ENCODE results near the gene ISG20L2.

ISG20L2 gene

DNA sequence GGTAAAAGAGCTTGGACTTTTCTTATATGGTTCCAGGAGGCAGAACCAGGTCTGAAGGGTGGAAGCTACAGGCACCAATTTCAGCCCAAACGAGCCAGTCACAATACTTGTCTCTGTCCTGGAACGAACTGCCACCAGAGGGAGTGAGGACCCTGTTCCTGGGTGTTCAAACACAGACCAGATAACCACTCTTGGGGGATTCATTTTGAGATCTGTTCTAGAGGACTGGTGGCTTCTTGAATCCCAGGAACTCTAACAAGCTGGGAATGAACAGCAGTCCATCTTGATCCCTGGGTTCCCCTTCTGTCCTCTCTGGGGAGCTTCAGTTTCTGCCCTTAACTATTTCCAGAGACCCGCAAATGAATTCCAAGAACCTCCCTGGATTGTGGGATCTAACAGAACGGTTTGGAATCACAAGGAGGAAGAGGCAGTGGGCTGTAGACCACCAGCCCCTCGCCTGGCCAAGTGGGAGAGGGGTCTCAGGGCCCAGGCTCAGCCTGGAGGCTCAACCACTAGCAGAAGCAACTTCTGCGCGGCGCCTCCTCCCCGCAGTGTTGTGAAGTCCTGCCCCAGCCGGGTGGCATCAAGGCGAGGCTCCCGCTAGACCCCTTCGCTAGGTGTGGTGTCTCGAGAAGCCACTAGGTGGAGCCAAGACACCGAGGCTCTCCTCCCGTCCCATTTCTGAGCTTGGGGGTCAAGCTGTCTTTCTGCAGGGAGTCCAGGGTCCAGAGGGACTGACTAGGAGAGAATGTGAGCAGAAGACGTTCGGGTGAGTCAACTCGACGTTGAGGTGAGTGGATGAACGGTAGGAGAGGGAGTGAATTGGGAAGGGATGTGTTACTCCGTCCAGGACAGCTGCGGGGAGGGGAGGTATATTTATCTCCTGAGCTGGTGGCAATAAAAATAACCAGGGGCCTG, 39.3 kb downstream of the ISG20L2 start:
- no peak for DNase-seq (ENCODE audit: low spot score)

DNA sequence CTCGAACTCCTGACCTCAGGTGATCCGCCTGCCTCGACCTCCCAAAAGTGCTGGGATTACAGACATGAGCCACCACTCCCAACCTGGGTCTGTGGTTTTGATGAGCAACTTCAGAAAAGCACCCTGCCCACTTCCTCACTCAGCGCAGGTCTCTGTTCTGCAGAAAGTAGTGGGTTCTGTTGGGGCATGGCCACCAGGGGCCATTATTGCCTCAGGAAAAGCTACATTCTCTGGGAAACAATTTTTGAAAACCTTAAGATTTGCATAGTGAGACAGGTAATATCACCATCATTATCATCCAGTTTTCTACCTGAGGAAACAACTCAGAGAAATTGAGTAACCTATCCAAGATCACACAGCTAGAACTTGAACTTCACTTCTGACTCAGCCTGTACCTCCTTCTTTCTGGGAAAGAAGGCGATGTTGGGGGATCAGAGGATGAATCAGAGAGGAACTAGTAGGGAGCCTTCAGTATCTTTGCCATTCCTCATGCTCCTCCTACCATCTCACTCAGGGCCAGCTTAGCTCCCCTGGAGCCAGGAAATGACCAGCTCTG, 44.3 kb downstream of the ISG20L2 start:
- no peak for DNase-seq (ENCODE audit: low spot score)

DNA sequence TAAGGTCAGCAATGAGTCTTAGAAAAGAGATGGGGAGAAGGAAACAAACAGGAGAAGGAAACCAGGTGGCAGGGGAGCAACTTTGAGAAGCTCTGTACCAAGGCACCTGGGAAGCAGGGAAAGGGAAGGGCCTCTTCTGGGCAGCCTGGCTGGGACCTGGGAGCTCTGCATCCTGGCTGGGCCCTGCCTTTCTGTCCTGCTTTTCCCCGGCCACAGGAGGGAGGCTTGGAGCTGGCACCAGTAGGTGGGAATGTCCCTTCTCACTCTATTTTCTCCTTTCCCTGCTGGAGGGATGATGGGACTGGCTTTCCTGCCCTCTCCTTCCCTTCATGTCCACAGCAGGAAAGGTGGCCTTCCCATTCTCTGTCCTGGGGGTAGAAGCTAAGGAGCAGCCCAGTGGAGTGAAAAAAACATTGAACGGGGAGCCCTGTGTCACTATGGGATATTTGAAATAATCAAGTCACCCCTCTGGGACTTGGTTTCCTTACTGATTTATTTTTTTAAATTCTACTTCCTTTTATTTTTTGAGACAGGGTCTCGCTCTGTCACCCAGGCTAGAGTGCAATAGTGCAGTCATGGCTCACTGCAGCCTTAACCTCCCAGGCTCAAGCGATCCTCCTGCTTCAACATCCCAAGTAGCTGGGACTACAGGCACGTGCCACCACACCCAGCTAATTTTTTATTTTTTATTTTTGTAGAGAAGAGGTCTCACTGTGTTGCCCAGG, 46.2 kb downstream of the ISG20L2 start:
- no peak for DNase-seq (ENCODE audit: low spot score)

DNA sequence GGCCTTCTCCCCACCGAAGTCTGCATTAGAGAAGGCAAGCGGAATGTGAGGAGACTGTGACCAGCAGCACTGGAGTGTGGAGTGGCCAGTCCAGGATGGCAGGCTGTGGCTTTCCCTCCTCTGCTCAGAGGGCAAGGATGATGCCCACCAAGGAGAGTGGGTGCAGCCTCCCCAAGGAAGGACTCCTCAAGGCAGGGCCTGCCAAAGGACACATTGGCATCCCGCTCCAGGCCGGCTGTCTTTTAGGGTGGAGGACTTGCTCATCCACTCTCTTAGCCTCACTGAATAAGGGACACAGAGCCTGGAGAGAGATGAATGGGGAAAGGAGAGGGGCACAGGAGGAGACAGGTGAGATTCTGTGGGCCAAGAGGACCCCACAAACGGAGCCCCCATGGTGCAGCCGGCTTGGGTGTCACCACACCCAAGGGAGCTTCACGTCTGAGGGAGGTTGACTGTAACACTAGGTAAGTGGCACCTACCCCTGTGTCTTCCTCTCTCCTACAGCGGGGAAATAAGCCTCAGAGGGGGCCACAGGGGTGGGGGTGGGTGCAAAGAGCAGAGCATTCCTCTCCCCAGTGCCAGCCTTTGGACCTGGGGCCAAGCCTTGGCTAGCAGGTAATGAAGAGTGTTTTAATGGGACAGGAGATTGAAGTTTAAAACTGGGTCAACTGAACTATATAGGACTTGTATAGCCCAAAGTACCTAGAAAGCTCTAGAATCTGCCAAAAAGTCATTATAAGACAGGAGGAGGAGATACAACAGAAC, 47.2 kb downstream of the ISG20L2 start:
- no peak for DNase-seq (ENCODE audit: low spot score)

DNA sequence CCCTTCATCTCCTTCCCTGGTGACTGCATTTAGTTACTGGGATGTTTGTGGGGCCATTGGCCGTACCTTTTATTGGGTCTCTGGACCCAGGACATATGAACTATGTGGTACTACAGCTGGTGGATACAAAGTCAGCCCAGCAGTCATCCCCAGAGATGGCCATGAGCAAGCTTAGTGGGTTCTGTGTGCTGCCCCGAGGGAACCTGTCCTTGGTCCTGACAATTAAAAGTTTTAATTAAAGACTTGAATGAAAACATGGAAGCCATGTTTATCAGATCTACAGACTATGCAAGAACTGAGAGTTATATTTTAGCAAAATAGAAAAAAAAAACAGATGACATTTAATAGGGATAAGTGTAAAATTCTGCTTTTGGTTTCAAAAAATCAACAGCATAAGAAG, 48.5 kb downstream of the ISG20L2 start:
- no peak for DNase-seq (ENCODE audit: low spot score)

DNA sequence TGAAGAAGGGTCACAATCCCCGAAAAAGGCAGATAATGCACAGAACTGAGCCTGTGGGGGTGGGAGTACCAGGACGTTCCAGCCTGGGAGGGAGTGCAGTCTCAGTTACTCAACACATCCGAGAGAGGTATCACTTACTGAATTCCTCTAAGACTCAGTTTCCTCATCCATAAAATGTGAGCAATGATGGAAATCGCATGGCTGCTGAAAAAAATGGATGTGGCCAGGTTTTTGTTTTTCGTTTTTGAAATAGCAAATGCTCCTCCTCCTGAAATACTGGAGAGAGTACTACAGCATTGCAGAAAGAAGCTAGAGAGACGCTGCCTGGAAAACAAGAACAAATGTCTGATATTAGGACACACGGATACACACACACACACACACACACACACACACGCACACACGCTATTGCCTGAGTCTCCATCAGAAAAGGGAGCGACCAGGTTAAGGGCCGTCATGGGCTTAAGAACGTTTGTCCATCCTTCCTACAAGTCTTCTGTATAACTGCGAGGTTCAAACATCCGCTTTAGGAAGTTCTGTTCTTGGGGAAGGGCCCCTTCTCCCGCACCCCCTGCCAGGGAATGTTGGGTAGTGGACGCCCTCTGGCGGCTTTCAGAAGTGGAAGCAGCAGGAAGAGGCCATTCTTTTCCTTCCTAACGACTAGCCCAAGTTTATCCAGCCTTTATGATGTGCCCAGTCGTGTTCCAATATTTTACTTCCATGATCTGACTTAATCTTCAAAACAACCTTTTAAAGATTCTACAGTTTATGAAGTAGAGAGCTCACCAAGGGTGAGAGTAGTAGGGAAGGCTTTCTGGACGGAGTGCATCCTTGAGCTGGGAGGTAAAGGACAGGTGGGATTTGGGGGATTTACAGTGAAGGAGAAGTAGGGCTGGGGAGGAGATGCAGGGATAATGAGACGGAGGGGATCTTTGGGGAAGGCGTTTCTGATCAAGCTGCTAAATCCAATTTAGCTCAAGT, 50.7 kb downstream of the ISG20L2 start:
- no peak for DNase-seq (ENCODE audit: low spot score)

DNA sequence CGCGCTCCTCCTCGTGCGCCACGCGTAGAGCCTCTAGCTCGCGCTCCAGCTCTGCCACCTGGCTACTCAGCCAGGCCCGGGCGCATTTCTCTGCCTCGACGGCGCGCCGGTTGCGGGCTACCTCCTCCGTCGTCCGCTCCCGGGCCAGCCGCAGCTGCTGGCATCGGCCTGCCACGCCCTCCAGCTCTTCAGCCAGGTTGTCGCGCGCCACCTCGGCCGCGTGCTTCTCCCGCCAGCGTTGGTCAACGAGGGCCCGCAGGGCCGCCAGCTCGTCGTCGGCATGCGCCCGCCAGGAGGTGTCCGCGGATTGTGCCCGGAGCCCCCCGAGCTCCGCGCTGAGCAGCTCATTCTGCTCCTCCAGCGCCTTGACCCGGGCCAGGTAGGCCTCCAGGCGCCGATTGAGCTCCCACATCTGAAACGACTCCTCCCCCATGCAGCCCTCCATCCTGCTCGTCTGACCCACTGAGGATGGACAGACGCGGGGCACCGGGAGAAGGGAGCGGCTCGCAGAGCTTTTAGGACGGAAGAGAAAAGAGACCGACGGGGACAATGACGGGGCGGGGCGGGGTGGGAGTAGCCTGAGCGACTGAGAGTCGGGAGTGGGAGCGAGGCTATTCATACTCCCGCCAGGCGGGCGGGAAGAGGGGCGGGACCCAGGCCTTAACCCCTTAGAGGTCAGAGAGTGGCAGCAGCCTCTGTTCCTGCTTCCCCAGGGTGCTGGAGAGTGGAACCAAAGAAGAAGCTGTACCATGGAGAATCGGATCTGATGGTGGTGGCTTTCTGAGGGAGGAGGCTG, 51.5 kb downstream of the ISG20L2 start, which contains the start of gene NES:
TSS of gene NES (minus strand) at position 588 of the 796 bp plus-strand sequence. CDS start at position 445, 143 bp downstream.
- DNase-seq (ENCODE audit: low spot score), result peak; percentile 91

DNA sequence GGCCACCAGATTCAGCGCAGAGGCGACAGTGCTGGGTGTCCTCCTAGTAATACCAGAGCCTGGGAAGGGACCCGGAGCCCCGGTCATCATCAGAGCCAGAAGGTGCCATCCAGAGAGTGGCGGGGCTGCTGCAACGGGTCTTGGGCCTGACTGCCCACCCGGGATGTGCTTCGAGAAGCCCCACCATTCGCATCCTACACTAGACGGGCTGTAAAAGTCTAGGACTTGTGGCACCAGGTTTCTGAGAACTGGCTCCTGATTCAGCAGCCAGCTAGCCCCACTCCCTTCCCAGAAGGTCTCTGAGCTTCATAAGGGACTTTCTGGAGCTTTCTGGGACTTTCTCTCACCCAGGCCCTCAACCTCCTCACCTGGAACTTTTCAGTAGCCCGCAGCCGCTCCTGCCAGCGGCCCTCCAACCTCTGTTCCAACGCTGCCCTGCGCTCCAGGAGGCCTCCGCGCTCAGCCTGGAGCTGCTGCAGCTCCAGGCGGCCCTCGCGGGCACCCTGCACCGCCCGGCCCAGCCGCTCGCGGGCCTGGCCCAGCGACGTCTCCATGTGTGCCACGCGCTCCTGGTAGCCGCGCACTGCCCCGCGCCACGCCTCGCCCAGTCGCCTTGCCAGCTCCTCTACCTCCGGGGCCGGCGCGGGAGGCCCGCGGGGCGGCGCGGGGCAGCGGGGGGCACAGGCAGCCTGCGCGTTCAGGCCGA, 52.3 kb downstream of the ISG20L2 start:
- no peak for DNase-seq (ENCODE audit: low spot score)

DNA sequence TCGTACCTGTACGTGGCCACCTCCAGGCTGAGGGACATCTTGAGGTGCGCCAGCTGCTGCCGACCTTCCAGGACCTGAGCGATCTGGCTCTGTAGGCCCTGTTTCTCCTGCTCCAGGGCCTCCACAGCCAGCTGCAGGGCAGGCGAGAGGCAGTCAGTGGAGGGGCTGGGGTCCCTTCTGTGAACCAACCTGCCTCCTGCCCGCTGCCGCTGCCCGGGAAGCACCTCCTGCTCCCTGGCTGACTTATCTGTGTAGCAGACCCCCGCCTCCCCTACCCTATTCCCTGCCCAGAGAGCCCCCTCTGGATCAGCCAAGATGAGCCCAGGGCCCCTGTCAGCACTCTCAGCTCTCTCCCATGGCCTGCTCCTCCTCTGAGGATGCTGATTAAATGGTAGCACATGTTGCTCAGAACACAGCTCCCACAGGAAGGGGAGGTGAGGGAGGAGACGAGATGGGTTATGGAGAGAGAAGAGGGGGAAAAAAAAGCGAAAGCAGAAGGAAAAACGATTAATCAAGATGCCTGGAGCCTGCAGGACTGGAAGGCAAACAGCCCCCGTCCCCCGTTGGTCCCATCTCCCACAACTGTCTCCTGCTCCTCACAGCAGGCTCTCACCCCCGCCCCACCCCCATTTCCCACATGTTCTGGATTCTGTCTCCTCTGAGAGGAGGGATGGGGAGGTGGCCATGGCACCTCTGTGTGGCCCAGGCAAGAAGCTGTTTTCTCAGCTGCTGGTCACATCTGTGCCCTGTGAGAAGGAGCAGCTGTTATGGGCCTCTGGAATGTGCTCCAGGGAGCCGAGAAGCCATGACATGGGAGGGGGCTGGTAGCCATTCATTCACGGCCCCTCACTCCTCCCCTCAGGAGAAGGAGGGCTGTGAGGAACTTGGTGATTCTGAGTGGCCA, 53.1 kb downstream of the ISG20L2 start:
- DNase-seq (ENCODE audit: low spot score), result no peak

DNA sequence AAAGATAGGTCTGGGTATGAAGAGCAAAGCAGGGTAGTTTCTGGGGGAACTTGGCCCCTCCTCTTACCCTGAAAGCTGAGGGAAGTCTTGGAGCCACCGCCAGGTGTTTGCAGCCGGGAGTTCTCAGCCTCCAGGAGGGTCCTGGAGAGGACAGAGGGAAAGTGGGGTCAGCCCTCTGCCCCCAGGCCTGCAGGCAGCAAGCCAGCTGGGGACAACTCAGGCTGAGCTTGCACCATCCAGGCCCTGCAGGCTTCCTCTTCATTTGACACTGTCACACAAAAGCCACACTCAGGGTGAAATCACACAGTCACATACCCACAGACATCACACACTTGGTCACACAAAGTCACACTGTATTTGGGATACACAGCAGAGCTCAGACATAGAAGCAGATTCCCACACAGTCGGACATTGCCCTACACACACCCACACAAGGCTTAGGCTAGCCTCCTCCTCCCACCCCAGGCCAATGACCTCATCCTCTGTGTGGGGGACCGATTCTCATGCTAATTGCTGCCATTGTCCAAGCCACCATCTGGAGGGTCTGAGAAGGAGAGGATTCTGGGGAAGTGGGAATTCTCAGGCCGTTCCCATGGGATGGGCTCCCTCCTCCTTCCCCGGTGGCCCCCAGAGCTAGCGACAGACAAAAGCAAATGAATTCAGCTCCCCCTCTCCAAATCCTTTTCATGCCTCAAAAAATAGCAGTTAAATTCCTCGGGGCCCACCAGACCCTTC, 55.0 kb downstream of the ISG20L2 start:
- no peak for DNase-seq (ENCODE audit: low spot score)

All from left forelimb (tissue), 1 donor.